Activated CD8-positive, alpha-beta memory T cell treated with anti-CD3 and anti-CD28 coated beads, Interleukin-2, amount 50 U/mL, for 4 hours (primary cell): Measurements from ENCODE around the gene NELFE.
"Not testable (repeated sequence)": the region's sequence is repeated elsewhere in the genome, so short reads cannot be mapped to it uniquely, and the experiment has no call there.

ENCODE experiments used
- DNase-seq: peaks from one replicate; pipeline ENCODE4 v3.0.0-alpha.2; 2020

NELFE gene

DNA sequence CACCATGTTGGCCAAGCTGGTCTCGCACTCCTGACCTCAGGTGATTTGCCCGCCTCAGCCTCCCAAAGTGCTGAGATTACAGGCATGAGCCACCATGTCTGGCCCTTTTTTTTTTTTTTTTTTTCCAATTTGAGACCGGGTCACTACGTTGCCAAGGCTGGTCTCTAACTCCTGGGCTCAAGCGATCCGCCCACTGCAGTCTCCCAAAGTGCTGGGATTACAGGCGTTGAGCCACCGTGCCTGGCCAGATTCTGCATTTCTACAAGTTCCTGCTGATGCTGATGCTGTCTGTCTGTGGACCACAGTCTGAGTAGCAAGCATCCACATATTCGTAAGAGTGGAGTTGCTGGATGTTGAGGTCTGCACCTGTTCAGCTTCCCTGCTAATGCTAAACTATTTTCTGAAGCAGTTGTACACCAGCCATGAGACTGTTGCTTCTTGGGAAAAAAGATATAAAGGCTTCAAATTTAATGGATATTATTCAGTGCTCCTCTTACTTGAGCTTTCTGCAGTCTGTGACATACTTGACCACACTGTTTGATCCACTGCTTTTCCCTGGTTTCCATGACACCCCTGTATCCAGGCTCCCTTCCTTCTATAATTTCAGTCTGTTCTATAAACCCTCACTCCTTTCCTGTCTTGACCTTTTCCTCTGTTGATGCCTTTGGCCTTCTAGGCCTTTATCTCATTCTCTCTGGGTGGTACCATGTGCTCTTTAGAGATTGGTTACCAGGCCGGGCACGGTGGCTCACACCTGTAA lies 46.8 kb downstream of the NELFE start:
- no peak for DNase-seq

DNA sequence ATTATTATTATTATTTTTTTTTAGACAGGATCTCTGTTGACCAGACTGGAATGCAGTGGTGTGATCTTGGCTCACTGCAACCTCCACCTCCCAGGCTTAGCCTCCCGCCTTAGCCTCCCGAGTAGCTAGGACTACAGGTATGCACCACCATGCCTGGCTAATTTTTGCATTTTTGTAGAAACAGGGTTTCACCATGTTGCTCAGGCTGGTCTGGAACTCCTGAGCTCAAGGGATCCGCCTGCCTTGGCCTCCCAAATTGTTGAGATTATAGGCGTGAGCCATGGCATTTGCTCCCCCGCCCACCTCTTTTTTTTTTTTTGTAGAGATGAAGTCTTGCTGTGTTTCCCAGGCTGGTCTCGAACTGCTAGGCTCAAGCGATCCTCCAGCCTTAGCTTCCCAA lies 49.5 kb downstream of the NELFE start:
- DNase-seq = not testable (repeated sequence)

DNA sequence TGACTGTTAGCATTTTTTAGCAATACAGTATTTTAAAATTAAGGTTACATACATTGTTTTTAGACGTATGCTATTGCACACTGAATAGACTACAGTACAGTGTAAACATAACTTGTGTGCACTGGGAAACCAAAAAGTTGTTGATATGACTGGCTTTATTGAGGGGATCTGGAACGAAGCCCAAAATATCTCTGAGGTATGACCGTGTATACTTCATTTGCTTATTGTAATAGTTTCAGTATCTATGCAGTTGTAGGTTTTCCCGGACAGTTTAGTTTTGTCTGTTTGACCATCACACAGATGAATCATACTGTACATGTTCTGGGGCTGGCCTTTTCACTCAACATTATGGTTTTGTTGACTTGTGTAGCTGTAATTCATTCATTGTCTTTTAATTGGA lies 50.0 kb downstream of the NELFE start:
- DNase-seq = no peak

DNA sequence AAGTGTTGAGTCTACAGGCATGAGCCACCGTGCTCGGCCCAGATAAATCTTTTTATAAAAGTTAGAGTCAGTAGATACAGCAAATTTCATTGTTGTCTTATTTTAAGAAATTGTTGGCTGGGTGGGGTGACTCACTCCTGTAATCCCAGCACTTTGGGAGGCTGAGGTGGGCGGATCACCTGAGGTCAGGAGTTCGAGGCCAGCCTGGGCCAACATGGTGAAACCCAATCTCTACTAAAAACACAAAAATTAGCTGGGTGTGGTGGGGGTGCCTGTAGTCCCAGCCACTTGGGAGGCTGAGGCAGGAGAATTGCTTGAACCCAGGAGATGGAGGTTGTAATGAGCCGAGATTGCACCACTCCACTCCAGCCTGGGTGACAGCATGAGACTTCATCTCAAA lies 50.5 kb downstream of the NELFE start:
- DNase-seq = not testable (repeated sequence)

DNA sequence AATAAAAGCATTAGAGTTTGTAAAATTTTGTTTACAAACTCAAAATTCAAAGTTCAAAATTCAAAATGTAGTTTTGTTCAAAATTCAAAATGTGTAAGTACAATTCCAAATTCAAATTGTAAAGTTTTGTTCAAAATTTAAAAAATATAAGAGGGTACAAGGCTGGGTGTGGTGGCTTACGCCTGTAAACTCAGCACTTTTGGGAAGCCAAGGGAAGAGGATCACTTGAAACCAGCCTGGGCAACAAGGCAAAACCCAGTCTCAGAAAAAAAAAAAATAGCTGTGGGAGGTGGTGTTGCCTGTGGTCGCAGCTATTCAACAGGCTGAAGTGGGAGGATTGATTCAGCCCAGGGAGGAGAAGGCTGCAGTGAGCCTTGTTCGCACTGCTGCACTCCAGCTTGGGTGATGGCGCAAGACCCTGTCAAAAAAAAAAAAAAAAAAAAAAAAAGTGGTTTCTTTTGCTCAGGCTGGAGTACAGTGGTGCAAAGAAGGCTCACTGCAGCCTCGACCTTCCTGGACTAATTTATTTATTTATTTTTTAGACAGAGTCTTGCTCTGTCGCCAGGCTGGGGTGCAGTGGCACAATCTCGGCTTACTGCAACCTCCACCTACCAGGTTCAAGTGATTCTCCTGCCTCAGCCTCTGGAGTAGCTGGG lies 51.5 kb downstream of the NELFE start:
- no peak for DNase-seq

DNA sequence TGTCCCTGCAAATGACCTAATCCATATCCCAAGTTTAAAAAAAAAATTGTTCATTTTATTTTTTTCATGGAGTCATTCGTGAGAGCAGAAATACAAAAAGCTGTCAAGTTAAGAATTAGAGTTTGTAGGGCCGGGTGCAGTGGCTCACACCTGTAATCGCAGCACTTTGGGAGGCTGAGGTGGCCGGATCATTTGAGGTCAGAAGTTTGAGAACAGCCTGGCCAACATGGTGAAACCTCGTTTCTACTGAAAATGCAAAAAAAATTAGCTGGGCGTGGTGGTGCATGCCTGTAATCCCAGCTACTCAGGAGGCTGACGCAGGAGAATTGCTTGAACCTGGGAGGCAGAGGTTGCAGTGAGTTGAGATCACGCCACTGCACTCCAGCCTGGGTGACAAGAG lies 52.0 kb downstream of the NELFE start:
- not testable (repeated sequence) for DNase-seq

DNA sequence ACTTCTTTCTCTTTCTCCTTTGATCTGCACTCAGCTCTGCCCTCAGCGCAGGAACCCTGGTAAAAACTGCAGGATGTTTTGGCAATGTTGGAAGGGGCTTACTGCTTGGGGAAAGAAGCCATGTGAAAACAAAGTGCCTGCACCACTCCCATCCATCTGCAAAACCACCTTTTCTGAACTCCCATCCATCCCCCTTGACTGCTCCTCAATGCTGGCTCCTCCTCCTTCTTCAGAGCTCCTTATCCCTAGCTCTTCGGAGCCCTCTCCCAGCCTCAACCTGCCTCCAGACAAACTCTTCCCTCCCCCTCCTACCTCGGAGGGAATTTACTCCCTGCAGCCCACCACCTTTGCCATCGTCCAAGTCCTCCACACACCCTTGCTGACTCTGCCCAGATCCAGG lies 52.6 kb downstream of the NELFE start:
- no peak for DNase-seq

DNA sequence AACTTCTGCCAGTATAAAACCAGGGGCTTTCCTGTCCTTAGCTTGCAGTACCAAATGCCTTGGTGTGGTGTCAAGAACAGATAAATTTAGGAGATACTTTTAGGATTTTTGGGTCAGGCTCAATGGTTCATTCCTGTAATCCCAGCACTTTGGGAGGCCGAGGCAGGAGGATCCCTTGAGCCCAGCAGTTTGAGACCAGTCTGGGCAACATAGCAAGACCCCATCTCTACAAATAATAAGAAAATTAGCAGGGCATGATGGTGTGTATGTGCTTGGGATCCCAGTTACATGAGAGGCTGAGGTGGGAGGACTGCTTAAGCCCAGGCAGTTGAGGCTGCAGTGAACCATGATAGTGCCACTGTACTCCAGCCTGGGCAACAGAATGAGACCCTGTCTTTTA lies 53.7 kb downstream of the NELFE start:
- no peak for DNase-seq

DNA sequence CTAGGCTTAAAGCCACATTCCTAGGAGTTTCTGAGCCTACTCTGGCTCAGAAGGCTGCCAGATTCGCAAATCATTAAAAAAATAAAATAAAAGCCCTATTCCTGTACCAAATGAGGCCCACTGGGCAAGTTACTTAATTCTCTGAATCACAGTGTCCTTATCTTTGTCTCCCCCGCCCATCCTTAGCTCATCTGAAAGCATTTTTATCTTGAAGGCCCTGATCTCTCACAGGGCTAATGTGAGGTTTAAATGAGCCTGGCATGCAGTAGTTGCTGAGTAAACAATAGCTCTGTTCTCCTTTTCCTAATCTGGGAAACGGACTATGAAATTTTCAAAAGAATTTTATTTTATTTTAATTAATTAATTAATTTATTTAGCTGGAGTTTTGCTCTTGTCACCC lies 54.8 kb downstream of the NELFE start:
- DNase-seq = no peak
